HEK293 (cell line): ENCODE measurements around the gene TRIM56.

Source experiments
- KLF1 ChIP-seq: fragments of 450-650 bp; formaldehyde crosslinking; IDR thresholded peaks from 2 replicates; pipeline ENCODE4 v1.5.1; 2016; ENCODE audit warnings: missing biosample characterization, missing genetic modification characterization
- KLF16 ChIP-seq: fragments of 450-650 bp; formaldehyde crosslinking; IDR thresholded peaks from 2 replicates; pipeline ENCODE4 v1.5.1; 2017; ENCODE audit warnings: missing biosample characterization, missing genetic modification characterization
- RBAK ChIP-seq: fragments of 450-650 bp; formaldehyde crosslinking; IDR thresholded peaks from 2 replicates; pipeline ENCODE4 v1.5.1; 2016; ENCODE audit warnings: missing biosample characterization, missing genetic modification characterization
- ZBTB7A ChIP-seq: fragments of 450-650 bp; formaldehyde crosslinking; IDR thresholded peaks from 2 replicates; pipeline ENCODE4 v1.5.1; 2016; ENCODE audit warnings: low read depth, missing biosample characterization, missing genetic modification characterization
- ZNF670 ChIP-seq: fragments of 450-650 bp; formaldehyde crosslinking; IDR thresholded peaks from 2 replicates; pipeline ENCODE4 v1.5.1; 2016; ENCODE audit warnings: missing biosample characterization, missing genetic modification characterization, low read depth
- TF ChIP-seq, protein P1 (sequence below): fragments of 450-650 bp; formaldehyde crosslinking; IDR thresholded peaks from 2 replicates; pipeline ENCODE4 v1.5.1; 2016; ENCODE audit warnings: missing biosample characterization, missing genetic modification characterization
- TF ChIP-seq, protein P2 (sequence below): fragments of 450-650 bp; formaldehyde crosslinking; optimal IDR thresholded peaks from 2 replicates; pipeline ENCODE3; 2016; ENCODE audit warnings: missing biosample characterization, mild to moderate bottlenecking, missing genetic modification characterization
- TF ChIP-seq, protein P3 (sequence below): fragments of 450-650 bp; formaldehyde crosslinking; IDR thresholded peaks from 2 replicates; pipeline ENCODE4 v1.5.1; 2016; ENCODE audit warnings: missing biosample characterization, missing genetic modification characterization

DNA sequence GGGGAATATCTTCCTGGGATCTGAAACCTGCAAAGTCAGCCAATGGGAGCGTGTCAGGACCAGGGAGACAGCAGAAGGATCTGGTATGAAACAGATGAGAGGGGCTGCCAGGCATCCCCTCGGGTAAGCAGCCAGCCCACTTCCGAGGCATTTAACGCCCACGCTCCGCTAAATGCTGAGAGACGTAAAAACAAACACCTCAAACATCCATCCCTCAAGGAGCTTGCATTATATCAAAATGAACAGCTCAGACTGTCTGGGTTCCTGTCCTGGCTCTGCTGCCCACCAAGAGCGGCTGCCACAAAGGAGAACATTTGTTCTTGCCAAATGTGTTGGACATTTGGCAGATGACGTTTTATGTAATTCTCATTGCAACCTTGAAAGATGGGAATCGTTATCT is 34.6 kb downstream of the TRIM56 start:
- no peak for TF ChIP-seq KLF16 (tag by site-specific recombination)
- no peak for TF ChIP-seq KLF1 (tag by site-specific recombination)
- no peak for TF ChIP-seq ZBTB7A (tag by site-specific recombination)
- TF ChIP-seq, protein P1, sequence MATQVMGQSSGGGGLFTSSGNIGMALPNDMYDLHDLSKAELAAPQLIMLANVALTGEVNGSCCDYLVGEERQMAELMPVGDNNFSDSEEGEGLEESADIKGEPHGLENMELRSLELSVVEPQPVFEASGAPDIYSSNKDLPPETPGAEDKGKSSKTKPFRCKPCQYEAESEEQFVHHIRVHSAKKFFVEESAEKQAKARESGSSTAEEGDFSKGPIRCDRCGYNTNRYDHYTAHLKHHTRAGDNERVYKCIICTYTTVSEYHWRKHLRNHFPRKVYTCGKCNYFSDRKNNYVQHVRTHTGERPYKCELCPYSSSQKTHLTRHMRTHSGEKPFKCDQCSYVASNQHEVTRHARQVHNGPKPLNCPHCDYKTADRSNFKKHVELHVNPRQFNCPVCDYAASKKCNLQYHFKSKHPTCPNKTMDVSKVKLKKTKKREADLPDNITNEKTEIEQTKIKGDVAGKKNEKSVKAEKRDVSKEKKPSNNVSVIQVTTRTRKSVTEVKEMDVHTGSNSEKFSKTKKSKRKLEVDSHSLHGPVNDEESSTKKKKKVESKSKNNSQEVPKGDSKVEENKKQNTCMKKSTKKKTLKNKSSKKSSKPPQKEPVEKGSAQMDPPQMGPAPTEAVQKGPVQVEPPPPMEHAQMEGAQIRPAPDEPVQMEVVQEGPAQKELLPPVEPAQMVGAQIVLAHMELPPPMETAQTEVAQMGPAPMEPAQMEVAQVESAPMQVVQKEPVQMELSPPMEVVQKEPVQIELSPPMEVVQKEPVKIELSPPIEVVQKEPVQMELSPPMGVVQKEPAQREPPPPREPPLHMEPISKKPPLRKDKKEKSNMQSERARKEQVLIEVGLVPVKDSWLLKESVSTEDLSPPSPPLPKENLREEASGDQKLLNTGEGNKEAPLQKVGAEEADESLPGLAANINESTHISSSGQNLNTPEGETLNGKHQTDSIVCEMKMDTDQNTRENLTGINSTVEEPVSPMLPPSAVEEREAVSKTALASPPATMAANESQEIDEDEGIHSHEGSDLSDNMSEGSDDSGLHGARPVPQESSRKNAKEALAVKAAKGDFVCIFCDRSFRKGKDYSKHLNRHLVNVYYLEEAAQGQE (tag by site-specific recombination): no peak
- no peak for TF ChIP-seq ZNF670 (tag by site-specific recombination)
- TF ChIP-seq RBAK (tag by site-specific recombination): no peak
- TF ChIP-seq, protein P2, sequence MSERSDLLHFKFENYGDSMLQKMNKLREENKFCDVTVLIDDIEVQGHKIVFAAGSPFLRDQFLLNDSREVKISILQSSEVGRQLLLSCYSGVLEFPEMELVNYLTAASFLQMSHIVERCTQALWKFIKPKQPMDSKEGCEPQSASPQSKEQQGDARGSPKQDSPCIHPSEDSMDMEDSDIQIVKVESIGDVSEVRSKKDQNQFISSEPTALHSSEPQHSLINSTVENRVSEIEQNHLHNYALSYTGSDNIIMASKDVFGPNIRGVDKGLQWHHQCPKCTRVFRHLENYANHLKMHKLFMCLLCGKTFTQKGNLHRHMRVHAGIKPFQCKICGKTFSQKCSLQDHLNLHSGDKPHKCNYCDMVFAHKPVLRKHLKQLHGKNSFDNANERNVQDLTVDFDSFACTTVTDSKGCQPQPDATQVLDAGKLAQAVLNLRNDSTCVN: no peak
- TF ChIP-seq, protein P3, sequence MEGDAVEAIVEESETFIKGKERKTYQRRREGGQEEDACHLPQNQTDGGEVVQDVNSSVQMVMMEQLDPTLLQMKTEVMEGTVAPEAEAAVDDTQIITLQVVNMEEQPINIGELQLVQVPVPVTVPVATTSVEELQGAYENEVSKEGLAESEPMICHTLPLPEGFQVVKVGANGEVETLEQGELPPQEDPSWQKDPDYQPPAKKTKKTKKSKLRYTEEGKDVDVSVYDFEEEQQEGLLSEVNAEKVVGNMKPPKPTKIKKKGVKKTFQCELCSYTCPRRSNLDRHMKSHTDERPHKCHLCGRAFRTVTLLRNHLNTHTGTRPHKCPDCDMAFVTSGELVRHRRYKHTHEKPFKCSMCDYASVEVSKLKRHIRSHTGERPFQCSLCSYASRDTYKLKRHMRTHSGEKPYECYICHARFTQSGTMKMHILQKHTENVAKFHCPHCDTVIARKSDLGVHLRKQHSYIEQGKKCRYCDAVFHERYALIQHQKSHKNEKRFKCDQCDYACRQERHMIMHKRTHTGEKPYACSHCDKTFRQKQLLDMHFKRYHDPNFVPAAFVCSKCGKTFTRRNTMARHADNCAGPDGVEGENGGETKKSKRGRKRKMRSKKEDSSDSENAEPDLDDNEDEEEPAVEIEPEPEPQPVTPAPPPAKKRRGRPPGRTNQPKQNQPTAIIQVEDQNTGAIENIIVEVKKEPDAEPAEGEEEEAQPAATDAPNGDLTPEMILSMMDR (tag by site-specific recombination): no peak
